Measurements from ENCODE around the gene NDFIP1.

Gene NDFIP1

GRCh38 chr5:142070734-142071133 lies 37.8 kb upstream of the NDFIP1 start:
- no peak for TF ChIP-seq CTCF (IDR thresholded peaks at IDR 0.05; ENCODE audit: low read depth, low read length, missing control alignments)
- no peak for DNase-seq (ENCODE audit: low read depth)
- H3K4me3 ChIP-seq (ENCODE audit: low read depth, low read length), result no peak overlapping the region

- no peak overlapping the region for H3K4me3 ChIP-seq (ENCODE audit: low read depth, low read length)
- no peak for TF ChIP-seq CTCF (IDR thresholded peaks at IDR 0.05; ENCODE audit: low read depth, low read length, missing control alignments)
- no peak for DNase-seq (ENCODE audit: low read depth)
Measured at GRCh38 chr5:142072488-142072887, 36.1 kb upstream of the NDFIP1 start.

GRCh38 chr5:142073362-142073988 lies 35.1 kb upstream of the NDFIP1 start:
- no peak for TF ChIP-seq CTCF (IDR thresholded peaks at IDR 0.05; ENCODE audit: low read depth, low read length, missing control alignments)
- DNase-seq (ENCODE audit: low read depth), result no peak
- H3K4me3 ChIP-seq (ENCODE audit: low read depth, low read length), result no peak overlapping the region

GRCh38 chr5:142074006-142074405 lies 34.6 kb upstream of the NDFIP1 start:
- TF ChIP-seq CTCF (IDR thresholded peaks at IDR 0.05; ENCODE audit: low read depth, low read length, missing control alignments), result no peak
- no peak overlapping the region for H3K4me3 ChIP-seq (ENCODE audit: low read depth, low read length)
- no peak for DNase-seq (ENCODE audit: low read depth)

- no peak for TF ChIP-seq CTCF (IDR thresholded peaks at IDR 0.05; ENCODE audit: low read depth, low read length, missing control alignments)
- no peak for DNase-seq (ENCODE audit: low read depth)
- H3K4me3 ChIP-seq (ENCODE audit: low read depth, low read length), result no peak overlapping the region
Measured at GRCh38 chr5:142078221-142078620, 30.4 kb upstream of the NDFIP1 start.

- H3K4me3 ChIP-seq (ENCODE audit: low read depth, low read length), result no peak overlapping the region
- no peak for DNase-seq (ENCODE audit: low read depth)
- TF ChIP-seq CTCF (IDR thresholded peaks at IDR 0.05; ENCODE audit: low read depth, low read length, missing control alignments), result no peak
Measured at GRCh38 chr5:142078706-142079105, 29.9 kb upstream of the NDFIP1 start.

- TF ChIP-seq CTCF (IDR thresholded peaks at IDR 0.05; ENCODE audit: low read depth, low read length, missing control alignments), result no peak
- H3K4me3 ChIP-seq (ENCODE audit: low read depth, low read length), result no peak overlapping the region
- DNase-seq (ENCODE audit: low read depth), result no peak
Measured at GRCh38 chr5:142079306-142079721, 29.3 kb upstream of the NDFIP1 start.

Measured in GM12864 (cell line).